Mononuclear cell (primary cell): ENCODE measurements around the gene PRSS48. TPM values are rescaled to one million over a fixed set of nuclear protein-coding genes. Genes with fewer than 3 reads are reported as not detected.
"Not testable (repeated sequence)": the region's sequence is repeated elsewhere in the genome, so short reads cannot be mapped to it uniquely, and the experiment has no call there.

Source experiments
- H3K27me3 ChIP-seq: 2 replicates; pipeline ENCODE4 v1.6.0; 2011; ENCODE audit warnings: low read length, control low read depth; ENCODE audit not compliant: insufficient read depth
- H3K4me1 ChIP-seq: 2 replicates; pipeline ENCODE4 v1.5.1; 2011; ENCODE audit warnings: mild to moderate bottlenecking, low read length, control low read depth; ENCODE audit not compliant: insufficient read depth
- H3K4me3 ChIP-seq: 2 replicates; pipeline ENCODE4 v1.5.1; 2011; ENCODE audit warnings: mild to moderate bottlenecking, low read length, moderate library complexity
- H3K9me3 ChIP-seq: 2 replicates; pipeline ENCODE4 v1.5.1; 2011; ENCODE audit warnings: low read depth, mild to moderate bottlenecking, control low read depth, low read length
- total RNA-seq: library from RNA; depleted of rRNA; stranded (reverse); fragments of >200 nt; gene quantifications from one replicate; pipeline ENCODE4 v1.2.3, GENCODE V29; 2012

The PRSS48 gene
- not detected for total RNA-seq

GRCh38 chr4:151276787-151277562 lies at the start of gene PRSS48:
Gene PRSS48, plus strand, starts transcription at chr4:151277161. Its CDS starts 12 bp downstream, at chr4:151277173.
- Histone ChIP-seq H3K4me3 (no peak within 1 kb of the TSS), H3K9me3 (no peaks in the 10 kb centered on the region), H3K27me3 (no peaks in the 10 kb centered on the region), H3K4me1 (no peaks in the 10 kb centered on the region)

- Histone ChIP-seq H3K27me3 (peaks cover 8% of the 10 kb centered on the region), H3K4me3 (no peak overlapping the region), H3K9me3 (no peaks in the 10 kb centered on the region), H3K4me1 (no peaks in the 10 kb centered on the region)
Observed at GRCh38 chr4:151227172-151227571, 49.8 kb upstream of the PRSS48 start.

- H3K9me3 ChIP-seq = no peaks in the 10 kb centered on the region
- no peaks in the 10 kb centered on the region for H3K4me1 ChIP-seq
- H3K27me3 ChIP-seq = peaks cover 8% of the 10 kb centered on the region
- no peak overlapping the region for H3K4me3 ChIP-seq
Observed at GRCh38 chr4:151227731-151228130, 49.2 kb upstream of the PRSS48 start.

- Histone ChIP-seq H3K4me3 (no peak overlapping the region), H3K4me1 (no peaks in the 10 kb centered on the region), H3K9me3 (no peaks in the 10 kb centered on the region), H3K27me3 (peaks cover 8% of the 10 kb centered on the region)
Observed at GRCh38 chr4:151228189-151229119, 48.5 kb upstream of the PRSS48 start.

GRCh38 chr4:151231915-151232595 lies 44.9 kb upstream of the PRSS48 start:
- Histone ChIP-seq H3K4me3 (no peak overlapping the region), H3K27me3 (no peaks in the 10 kb centered on the region), H3K9me3 (no peaks in the 10 kb centered on the region), H3K4me1 (no peaks in the 10 kb centered on the region)

- Histone ChIP-seq H3K4me3 (no peak overlapping the region), H3K4me1 (no peaks in the 10 kb centered on the region), H3K27me3 (peaks cover 2% of the 10 kb centered on the region), H3K9me3 (no peaks in the 10 kb centered on the region)
Observed at GRCh38 chr4:151233600-151233999, 43.4 kb upstream of the PRSS48 start.

- not testable (repeated sequence) for H3K4me1 ChIP-seq, H3K27me3 ChIP-seq, H3K4me3 ChIP-seq, H3K9me3 ChIP-seq
Observed at GRCh38 chr4:151235373-151235772, 41.6 kb upstream of the PRSS48 start.

GRCh38 chr4:151236036-151236435 lies 40.9 kb upstream of the PRSS48 start:
- H3K27me3 ChIP-seq = peaks cover 2% of the 10 kb centered on the region
- H3K4me1 ChIP-seq = no peaks in the 10 kb centered on the region
- H3K9me3 ChIP-seq = no peaks in the 10 kb centered on the region
- no peak overlapping the region for H3K4me3 ChIP-seq

- H3K4me1 ChIP-seq = no peaks in the 10 kb centered on the region
- H3K27me3 ChIP-seq = peaks cover 2% of the 10 kb centered on the region
- no peak overlapping the region for H3K4me3 ChIP-seq
- no peaks in the 10 kb centered on the region for H3K9me3 ChIP-seq
Observed at GRCh38 chr4:151238477-151238876, 38.5 kb upstream of the PRSS48 start.

GRCh38 chr4:151239608-151240007 lies 37.4 kb upstream of the PRSS48 start:
- Histone ChIP-seq H3K27me3 (peaks cover 4% of the 10 kb centered on the region), H3K4me3 (no peak overlapping the region), H3K9me3 (no peaks in the 10 kb centered on the region), H3K4me1 (no peaks in the 10 kb centered on the region)

GRCh38 chr4:151242305-151242704 lies 34.7 kb upstream of the PRSS48 start:
- Histone ChIP-seq H3K9me3 (no peaks in the 10 kb centered on the region), H3K27me3 (peaks cover 4% of the 10 kb centered on the region), H3K4me1 (no peaks in the 10 kb centered on the region), H3K4me3 (no peak overlapping the region)

GRCh38 chr4:151246742-151247141 lies 30.2 kb upstream of the PRSS48 start:
- Histone ChIP-seq H3K9me3 (no peaks in the 10 kb centered on the region), H3K4me1 (no peaks in the 10 kb centered on the region), H3K4me3 (no peak overlapping the region), H3K27me3 (peaks cover 2% of the 10 kb centered on the region)

- Histone ChIP-seq H3K27me3 (peaks cover 2% of the 10 kb centered on the region), H3K4me3 (no peak overlapping the region), H3K4me1 (no peaks in the 10 kb centered on the region), H3K9me3 (no peaks in the 10 kb centered on the region)
Observed at GRCh38 chr4:151247395-151247794, 29.6 kb upstream of the PRSS48 start.

GRCh38 chr4:151248519-151248918 lies 28.4 kb upstream of the PRSS48 start:
- H3K27me3 ChIP-seq = peaks cover 2% of the 10 kb centered on the region
- H3K4me1 ChIP-seq = no peaks in the 10 kb centered on the region
- H3K4me3 ChIP-seq = no peak overlapping the region

GRCh38 chr4:151250706-151251105 lies 26.3 kb upstream of the PRSS48 start:
- H3K4me1 ChIP-seq = no peaks in the 10 kb centered on the region
- no peaks in the 10 kb centered on the region for H3K9me3 ChIP-seq
- H3K27me3 ChIP-seq = no peaks in the 10 kb centered on the region
- H3K4me3 ChIP-seq = no peak overlapping the region

More at GRCh38 chr4:151248519-151248918, 28.4 kb upstream of the PRSS48 start:
- H3K9me3 ChIP-seq = no peaks in the 10 kb centered on the region
